ENCODE data around the gene LIMK1. TPM values are rescaled to one million over a fixed set of nuclear protein-coding genes. Genes with fewer than 3 reads are reported as not detected.
"Not testable (repeated sequence)": the region's sequence is repeated elsewhere in the genome, so short reads cannot be mapped to it uniquely, and the experiment has no call there.

The LIMK1 gene
- total and polyA plus RNA-seq, 2 experiments from 2014 or later = 16.2 to 24.6 TPM

GRCh38 chr7:74119831-74120230 lies 36.2 kb downstream of the LIMK1 start:
- DNase-seq (ENCODE audit: low spot score) = no peak
- Histone ChIP-seq H3K79me2 (no peaks in the 10 kb centered on the region), H3K36me3 (replicated peaks; ENCODE audit: insufficient read depth, low read depth) (no peaks in the 10 kb centered on the region), H3K27me3 (no peaks in the 10 kb centered on the region), H3K4me1 (ENCODE audit: insufficient read depth) (no peaks in the 10 kb centered on the region), H3K9me2 (replicated peaks; ENCODE audit: insufficient read depth) (no peaks in the 10 kb centered on the region), H2AFZ (no peak overlapping the region), H3K4me2 (no peak overlapping the region), H4K20me1 (ENCODE audit: insufficient read depth, poor library complexity, severe bottlenecking) (no peaks in the 10 kb centered on the region), H3K9me3 (ENCODE audit: low read depth) (no peaks in the 10 kb centered on the region), H3K27ac (no peak overlapping the region), H3K4me3 (no peak overlapping the region)
- 93% methylated on average over 4 of the region's 4 CpGs for WGBS (ENCODE audit: low lambda C conversion rate, missing lambda C conversion rate)
- TF ChIP-seq EZH2phosphoT487 (IDR thresholded peaks at IDR 0.05; ENCODE audit: low read depth, severe bottlenecking, unreplicated experiment) (no peak), EZH2 (IDR thresholded peaks at IDR 0.05; ENCODE audit: borderline replicate concordance) (no peak)
- TF ChIP-seq, protein P1, sequence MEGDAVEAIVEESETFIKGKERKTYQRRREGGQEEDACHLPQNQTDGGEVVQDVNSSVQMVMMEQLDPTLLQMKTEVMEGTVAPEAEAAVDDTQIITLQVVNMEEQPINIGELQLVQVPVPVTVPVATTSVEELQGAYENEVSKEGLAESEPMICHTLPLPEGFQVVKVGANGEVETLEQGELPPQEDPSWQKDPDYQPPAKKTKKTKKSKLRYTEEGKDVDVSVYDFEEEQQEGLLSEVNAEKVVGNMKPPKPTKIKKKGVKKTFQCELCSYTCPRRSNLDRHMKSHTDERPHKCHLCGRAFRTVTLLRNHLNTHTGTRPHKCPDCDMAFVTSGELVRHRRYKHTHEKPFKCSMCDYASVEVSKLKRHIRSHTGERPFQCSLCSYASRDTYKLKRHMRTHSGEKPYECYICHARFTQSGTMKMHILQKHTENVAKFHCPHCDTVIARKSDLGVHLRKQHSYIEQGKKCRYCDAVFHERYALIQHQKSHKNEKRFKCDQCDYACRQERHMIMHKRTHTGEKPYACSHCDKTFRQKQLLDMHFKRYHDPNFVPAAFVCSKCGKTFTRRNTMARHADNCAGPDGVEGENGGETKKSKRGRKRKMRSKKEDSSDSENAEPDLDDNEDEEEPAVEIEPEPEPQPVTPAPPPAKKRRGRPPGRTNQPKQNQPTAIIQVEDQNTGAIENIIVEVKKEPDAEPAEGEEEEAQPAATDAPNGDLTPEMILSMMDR (IDR thresholded peaks at IDR 0.05; ENCODE audit: poor library complexity) = no peak

DNA sequence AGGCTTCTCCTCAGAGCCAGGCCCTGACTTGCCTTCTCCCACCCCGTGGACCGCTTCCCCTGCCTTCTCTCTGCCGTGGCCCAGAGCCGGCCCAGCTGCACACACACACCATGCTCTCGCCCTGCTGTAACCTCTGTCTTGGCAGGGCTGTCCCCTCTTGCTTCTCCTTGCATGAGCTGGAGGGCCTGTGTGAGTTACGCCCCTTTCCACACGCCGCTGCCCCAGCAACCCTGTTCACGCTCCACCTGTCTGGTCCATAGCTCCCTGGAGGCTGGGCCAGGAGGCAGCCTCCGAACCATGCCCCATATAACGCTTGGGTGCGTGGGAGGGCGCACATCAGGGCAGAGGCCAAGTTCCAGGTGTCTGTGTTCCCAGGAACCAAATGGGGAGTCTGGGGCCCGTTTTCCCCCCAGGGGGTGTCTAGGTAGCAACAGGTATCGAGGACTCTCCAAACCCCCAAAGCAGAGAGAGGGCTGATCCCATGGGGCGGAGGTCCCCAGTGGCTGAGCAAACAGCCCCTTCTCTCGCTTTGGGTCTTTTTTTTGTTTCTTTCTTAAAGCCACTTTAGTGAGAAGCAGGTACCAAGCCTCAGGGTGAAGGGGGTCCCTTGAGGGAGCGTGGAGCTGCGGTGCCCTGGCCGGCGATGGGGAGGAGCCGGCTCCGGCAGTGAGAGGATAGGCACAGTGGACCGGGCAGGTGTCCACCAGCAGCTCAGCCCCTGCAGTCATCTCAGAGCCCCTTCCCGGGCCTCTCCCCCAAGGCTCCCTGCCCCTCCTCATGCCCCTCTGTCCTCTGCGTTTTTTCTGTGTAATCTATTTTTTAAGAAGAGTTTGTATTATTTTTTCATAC lies 38.0 kb downstream of the LIMK1 start:
- Histone ChIP-seq H3K36me3 (replicated peaks; ENCODE audit: insufficient read depth, low read depth) (no peaks in the 10 kb centered on the region), H3K9me2 (replicated peaks; ENCODE audit: insufficient read depth) (no peaks in the 10 kb centered on the region), H2AFZ (no peak overlapping the region), H3K4me3 (no peak overlapping the region), H3K79me2 (no peaks in the 10 kb centered on the region), H3K4me2 (no peak overlapping the region), H3K4me1 (ENCODE audit: insufficient read depth) (no peaks in the 10 kb centered on the region), H3K9me3 (ENCODE audit: low read depth) (no peaks in the 10 kb centered on the region), H3K27ac (no peak overlapping the region), H3K27me3 (no peaks in the 10 kb centered on the region), H4K20me1 (ENCODE audit: insufficient read depth, poor library complexity, severe bottlenecking) (no peaks in the 10 kb centered on the region)
- no peak for TF ChIP-seq EZH2phosphoT487 (IDR thresholded peaks at IDR 0.05; ENCODE audit: low read depth, severe bottlenecking, unreplicated experiment)
- TF ChIP-seq, protein P1 (IDR thresholded peaks at IDR 0.05; ENCODE audit: poor library complexity) = no peak
- no peak for TF ChIP-seq EZH2 (IDR thresholded peaks at IDR 0.05; ENCODE audit: borderline replicate concordance)
- 94% methylated on average over 26 of the region's 26 CpGs for WGBS (ENCODE audit: low lambda C conversion rate, missing lambda C conversion rate)
- DNase-seq (ENCODE audit: low spot score) = no peak

- H3K36me3 ChIP-seq (replicated peaks; ENCODE audit: insufficient read depth, low read depth); H3K4me3 ChIP-seq; H3K9me2 ChIP-seq (replicated peaks; ENCODE audit: insufficient read depth); H4K20me1 ChIP-seq (ENCODE audit: insufficient read depth, poor library complexity, severe bottlenecking); H3K27me3 ChIP-seq; H3K4me2 ChIP-seq; DNase-seq (ENCODE audit: low spot score); H3K9me3 ChIP-seq (ENCODE audit: low read depth); H3K79me2 ChIP-seq; H3K27ac ChIP-seq; H2AFZ ChIP-seq; H3K4me1 ChIP-seq (ENCODE audit: insufficient read depth): not testable (repeated sequence)
- WGBS (ENCODE audit: low lambda C conversion rate, missing lambda C conversion rate) = 99% methylated on average over 7 of the region's 7 CpGs
These were observed 40.3 kb downstream of the LIMK1 start for GRCh38 chr7:74123892-74124291.

DNA sequence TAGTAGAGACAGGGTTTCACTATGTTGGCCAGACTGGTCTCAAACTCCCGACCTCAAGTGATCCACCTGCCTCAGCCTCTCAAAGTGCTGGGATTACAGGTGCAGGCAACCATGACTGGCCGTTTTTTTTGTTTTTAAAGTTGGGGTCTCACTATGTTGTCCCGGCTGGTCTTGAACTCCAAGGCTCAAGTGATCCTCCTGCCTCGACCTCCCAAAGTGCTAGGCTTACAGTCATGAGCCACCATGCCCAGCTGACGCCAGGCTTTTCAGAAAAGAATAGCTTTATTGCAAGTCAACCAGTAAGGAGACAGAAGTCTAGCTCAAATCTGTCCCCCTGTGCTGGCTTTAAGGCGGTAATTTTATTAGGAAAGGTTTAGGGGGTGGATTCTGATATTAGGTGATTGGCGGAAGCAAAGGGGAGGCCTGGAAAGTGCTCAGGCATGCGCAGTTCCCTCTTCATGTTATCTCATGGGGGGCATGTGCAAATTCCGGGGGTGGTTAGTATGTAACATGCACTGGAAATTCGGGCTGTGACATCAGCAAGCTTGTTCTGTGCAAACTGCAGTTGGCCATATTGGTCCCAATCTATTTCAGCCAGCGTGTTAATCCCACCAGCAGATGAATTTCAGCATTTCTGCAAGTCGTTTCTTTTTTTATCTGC lies 42.7 kb downstream of the LIMK1 start:
- DNase-seq (ENCODE audit: low spot score) = no peak
- Histone ChIP-seq H3K4me3 (no peak overlapping the region), H3K9me3 (ENCODE audit: low read depth) (no peaks in the 10 kb centered on the region), H3K4me2 (no peak overlapping the region), H3K27me3 (no peaks in the 10 kb centered on the region), H4K20me1 (ENCODE audit: insufficient read depth, poor library complexity, severe bottlenecking) (no peaks in the 10 kb centered on the region), H3K36me3 (replicated peaks; ENCODE audit: insufficient read depth, low read depth) (no peaks in the 10 kb centered on the region), H3K79me2 (no peaks in the 10 kb centered on the region), H2AFZ (no peak overlapping the region), H3K27ac (no peak overlapping the region), H3K9me2 (replicated peaks; ENCODE audit: insufficient read depth) (no peaks in the 10 kb centered on the region), H3K4me1 (ENCODE audit: insufficient read depth) (no peaks in the 10 kb centered on the region)
- TF ChIP-seq EZH2phosphoT487 (IDR thresholded peaks at IDR 0.05; ENCODE audit: low read depth, severe bottlenecking, unreplicated experiment) = no peak
- TF ChIP-seq, protein P1 (IDR thresholded peaks at IDR 0.05; ENCODE audit: poor library complexity) = no peak
- TF ChIP-seq EZH2 (IDR thresholded peaks at IDR 0.05; ENCODE audit: borderline replicate concordance) = no peak
- WGBS (ENCODE audit: low lambda C conversion rate, missing lambda C conversion rate) = 79% methylated on average over 12 of the region's 12 CpGs
